Bronchial epithelial cell (primary cell): ENCODE measurements around the gene PRKCB. TPM values are rescaled to one million over a fixed set of nuclear protein-coding genes. Genes with fewer than 3 reads are reported as not detected.

Experiments
- DNase-seq: peaks from one replicate; pipeline ENCODE4 v3.0.0-alpha.2; 2010; ENCODE audit warnings: low read depth
- FAIRE-seq: peaks from 2 replicates; lab custom pipeline; 2011; peaks lifted over from hg19 to GRCh38; lab: Jason Lieb, UNC
- H3K27me3 ChIP-seq: 2 replicates; pipeline ENCODE4 v1.5.1; 2011; ENCODE audit warnings: low read length; ENCODE audit not compliant: control insufficient read depth, insufficient read depth
- H3K36me3 ChIP-seq: 2 replicates; pipeline ENCODE4 v1.5.1; 2011; ENCODE audit warnings: low read length; ENCODE audit not compliant: control insufficient read depth, insufficient read depth
- H3K4me3 ChIP-seq: 2 replicates; pipeline ENCODE4 v1.5.1; 2011; ENCODE audit warnings: mild to moderate bottlenecking, low read depth, low read length, control low read depth
- CTCF ChIP-seq: IDR thresholded peaks from 2 replicates; pipeline ENCODE4 v1.5.1; 2011; ENCODE audit warnings: mild to moderate bottlenecking, moderate library complexity, low read length, control low read depth, inconsistent platforms; ENCODE audit not compliant: insufficient read depth, severe bottlenecking
- total RNA-seq: library from RNA; depleted of rRNA; stranded (reverse); fragments of >200 nt; gene quantifications from 2 replicates; pipeline ENCODE4 v1.2.1, GENCODE V29; 2014

The PRKCB gene
- total RNA-seq, 1 donor from 2014 or later = not detected

- no peak for TF ChIP-seq CTCF
- Histone ChIP-seq H3K4me3 (no peak overlapping the region), H3K36me3 (no peaks in the 10 kb centered on the region), H3K27me3 (no peaks in the 10 kb centered on the region)
- no peak for FAIRE-seq
- no peak for DNase-seq
Measured at GRCh38 chr16:24191876-24192402, 356.2 kb downstream of the PRKCB start.

DNA sequence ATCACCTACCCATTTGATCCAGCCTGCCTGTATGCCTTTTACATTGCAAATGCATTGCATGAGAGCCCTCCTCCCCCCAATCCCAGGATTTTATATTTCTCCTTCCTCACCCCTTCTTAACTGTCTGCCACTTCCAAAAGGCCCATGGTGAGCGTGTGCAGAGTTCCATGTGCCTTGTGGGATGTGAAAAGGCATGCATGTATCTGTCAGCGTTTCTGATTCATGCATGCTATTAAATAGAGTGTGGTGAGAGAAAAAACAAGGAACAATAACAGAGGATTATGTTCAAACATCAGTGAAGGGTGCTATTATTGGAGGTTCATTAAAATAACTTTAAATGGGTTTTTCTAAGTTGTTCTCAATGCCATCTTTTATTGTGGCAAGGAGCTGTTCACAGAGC is 359.4 kb downstream of the PRKCB start:
- FAIRE-seq = no peak
- Histone ChIP-seq H3K27me3 (no peaks in the 10 kb centered on the region), H3K36me3 (no peaks in the 10 kb centered on the region), H3K4me3 (no peak overlapping the region)
- no peak for DNase-seq
- no peak for TF ChIP-seq CTCF

GRCh38 chr16:24198807-24199533 is 363.2 kb downstream of the PRKCB start:
- H3K4me3 ChIP-seq = no peak overlapping the region
- FAIRE-seq = no peak
- no peak for TF ChIP-seq CTCF
- DNase-seq = no peak
- no peaks in the 10 kb centered on the region for H3K27me3 ChIP-seq
- H3K36me3 ChIP-seq = no peaks in the 10 kb centered on the region

- TF ChIP-seq CTCF = no peak
- FAIRE-seq (no peak), DNase-seq (no peak)
- H3K36me3 ChIP-seq = no peaks in the 10 kb centered on the region
- no peaks in the 10 kb centered on the region for H3K27me3 ChIP-seq
- no peak overlapping the region for H3K4me3 ChIP-seq
Measured at GRCh38 chr16:24203675-24204074, 367.9 kb downstream of the PRKCB start.

DNA sequence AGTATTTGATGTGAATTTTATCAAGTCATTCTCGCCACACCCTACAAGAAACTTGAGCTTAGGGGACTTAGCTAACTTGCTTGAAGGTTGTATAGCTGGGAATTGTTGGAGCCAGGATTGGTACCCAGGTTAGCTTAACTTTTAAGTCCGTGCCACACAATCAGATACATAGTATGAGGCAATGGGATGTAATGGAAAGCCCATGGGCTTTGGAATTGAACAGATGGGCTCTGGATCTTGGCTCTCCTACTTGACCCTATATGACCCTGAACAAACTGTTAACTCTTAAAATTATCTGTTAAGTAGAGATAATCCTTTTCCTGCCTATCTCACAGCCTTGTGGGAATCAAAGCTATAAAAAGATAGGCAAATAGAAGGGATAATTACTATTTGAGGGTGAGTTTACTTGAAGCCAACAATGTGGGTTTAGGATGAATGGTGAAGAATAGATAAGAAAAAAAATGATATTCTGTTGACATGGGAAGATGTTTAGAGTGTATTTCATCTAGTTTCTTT is 368.4 kb downstream of the PRKCB start:
- TF ChIP-seq CTCF = no peak
- FAIRE-seq (no peak), DNase-seq (no peak)
- H3K27me3 ChIP-seq = no peaks in the 10 kb centered on the region
- no peaks in the 10 kb centered on the region for H3K36me3 ChIP-seq
- H3K4me3 ChIP-seq = no peak overlapping the region
